Uterus (tissue), 4 donors: ENCODE results near the gene CTIF. TPM values are rescaled to one million over a fixed set of nuclear protein-coding genes. Genes with fewer than 3 reads are reported as not detected.

Experiments used
- DNase-seq, 2 donors: peaks; one replicate each; pipeline ENCODE4 v3.0.0-alpha.2; 2019 to 2020
- H3K27ac ChIP-seq, 2 donors: fragments of 200-600 bp; sonication (generic); 1 replicate in 1 of 2; 2 replicates in 1 of 2; pipeline ENCODE4 v1.5.1; 2016 to 2018
- H3K27me3 ChIP-seq, 2 donors: fragments of 200-600 bp; sonication (generic); one replicate each; pipeline ENCODE4 v1.5.1; 2018 to 2019; ENCODE audit warnings: control low read depth in 1 of 2
- H3K36me3 ChIP-seq, 2 donors: fragments of 200-600 bp; sonication (generic); one replicate each; pipeline ENCODE4 v1.5.1; 2019; ENCODE audit warnings: control low read depth in 1 of 2
- H3K4me1 ChIP-seq, 2 donors: fragments of 200-600 bp; sonication (generic); one replicate each; pipeline ENCODE4 v1.5.1; 2018 to 2019; ENCODE audit warnings: control low read depth in 1 of 2
- H3K4me3 ChIP-seq, 2 donors: fragments of 200-600 bp; sonication (generic); 1 replicate in 1 of 2; 2 replicates in 1 of 2; pipeline ENCODE4 v1.5.1; 2018 to 2019; ENCODE audit warnings: mild to moderate bottlenecking in 1 of 2
- H3K9me3 ChIP-seq, 2 donors: fragments of 200-600 bp; sonication (generic); one replicate each; pipeline ENCODE4 v1.5.1; 2019; ENCODE audit warnings: control low read depth in 1 of 2
- POLR2A ChIP-seq, 2 donors: fragments of 450-650 bp; IDR thresholded peaks; one replicate each; pipeline ENCODE4 v1.6.1; 2016; ENCODE audit warnings: antibody characterized with exemption in 2 of 2, mild to moderate bottlenecking in 1 of 2, moderate library complexity in 1 of 2
- intact Hi-C: fragments of 100-400 bp; cut with DNase I; formaldehyde crosslinking; loops from one replicate; pipeline ENCODE4 v1.15.1; 2023; ENCODE audit warnings: low total_unique reads
- total RNA-seq, 4 donors: library from RNA; depleted of rRNA in 3 of 4; stranded (reverse); fragments of >200 nt in 3 of 4; gene quantifications; one replicate each; pipeline versions ENCODE4 v1.1.0 to v1.2.4, GENCODE V29; 2014 to 2023
- TF ChIP-seq, protein P1 (sequence below), 4 experiments: fragments of 200-600 bp in 2 of 4; fragments of 450-650 bp in 2 of 4; sonication (generic) in 2 of 4; IDR thresholded peaks; one replicate each; pipeline ENCODE4 v1.5.1; 2016 to 2019; ENCODE audit warnings: antibody characterized with exemption in 4 of 4, mild to moderate bottlenecking in 2 of 4, moderate library complexity in 1 of 4
- donor health status: DM: yes; HTN: yes; CAD: no.

Gene CTIF
- total RNA-seq, 4 donors from 2014 or later: 11.3 to 94.3 (median 48.0) TPM

DNA sequence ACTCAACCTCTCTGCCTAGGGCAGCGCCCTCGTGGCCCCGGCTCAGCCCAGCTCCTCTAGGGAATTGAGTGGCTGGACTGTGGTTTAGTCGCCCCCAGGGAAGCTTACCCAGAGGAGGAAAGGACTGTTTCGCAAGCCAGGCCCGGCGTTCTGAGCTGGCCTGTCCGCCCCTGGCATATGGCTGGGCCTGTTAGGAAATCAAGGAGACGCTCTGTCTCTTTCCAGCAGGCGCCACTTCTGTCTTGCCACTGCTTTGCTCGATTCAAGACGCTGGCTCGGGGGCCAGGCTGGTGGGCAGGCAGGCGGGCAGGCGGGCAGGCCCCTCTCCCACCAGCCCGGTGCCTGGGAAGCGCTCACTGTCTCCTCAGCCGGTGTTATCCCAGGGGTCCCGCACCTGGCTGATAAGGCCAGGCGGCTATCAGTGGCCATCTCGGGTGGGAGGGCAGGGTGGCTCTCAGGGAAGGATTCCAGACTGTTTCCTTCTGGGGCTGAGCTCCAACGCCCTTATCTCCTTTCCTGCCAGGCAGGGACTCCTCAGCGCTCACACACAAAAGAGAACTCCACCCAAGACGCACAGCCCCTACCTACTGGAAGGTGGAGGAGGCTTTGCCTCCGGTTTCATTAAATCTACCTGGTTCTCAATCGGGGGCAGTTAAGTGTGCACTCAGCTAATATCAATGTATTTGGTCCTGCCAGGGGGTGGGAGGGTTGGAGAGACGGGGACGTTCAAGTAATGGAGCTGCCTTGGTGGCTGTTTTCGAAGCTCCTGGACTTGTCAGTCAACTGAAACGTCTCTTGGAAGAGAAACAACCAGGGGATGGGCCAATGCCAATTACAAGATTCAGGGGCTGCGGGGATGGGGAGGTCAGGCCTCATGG, 302.8 kb downstream of the CTIF start:
- peak in 1 of 2 donors; percentile 50 for DNase-seq
- TF ChIP-seq POLR2A (IDR thresholded peaks at IDR 0.05): no peak
- TF ChIP-seq, protein P1, sequence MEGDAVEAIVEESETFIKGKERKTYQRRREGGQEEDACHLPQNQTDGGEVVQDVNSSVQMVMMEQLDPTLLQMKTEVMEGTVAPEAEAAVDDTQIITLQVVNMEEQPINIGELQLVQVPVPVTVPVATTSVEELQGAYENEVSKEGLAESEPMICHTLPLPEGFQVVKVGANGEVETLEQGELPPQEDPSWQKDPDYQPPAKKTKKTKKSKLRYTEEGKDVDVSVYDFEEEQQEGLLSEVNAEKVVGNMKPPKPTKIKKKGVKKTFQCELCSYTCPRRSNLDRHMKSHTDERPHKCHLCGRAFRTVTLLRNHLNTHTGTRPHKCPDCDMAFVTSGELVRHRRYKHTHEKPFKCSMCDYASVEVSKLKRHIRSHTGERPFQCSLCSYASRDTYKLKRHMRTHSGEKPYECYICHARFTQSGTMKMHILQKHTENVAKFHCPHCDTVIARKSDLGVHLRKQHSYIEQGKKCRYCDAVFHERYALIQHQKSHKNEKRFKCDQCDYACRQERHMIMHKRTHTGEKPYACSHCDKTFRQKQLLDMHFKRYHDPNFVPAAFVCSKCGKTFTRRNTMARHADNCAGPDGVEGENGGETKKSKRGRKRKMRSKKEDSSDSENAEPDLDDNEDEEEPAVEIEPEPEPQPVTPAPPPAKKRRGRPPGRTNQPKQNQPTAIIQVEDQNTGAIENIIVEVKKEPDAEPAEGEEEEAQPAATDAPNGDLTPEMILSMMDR (IDR thresholded peaks at IDR 0.05): no peak
- Histone ChIP-seq H3K4me1 (no peaks in the 10 kb centered on the region), H3K27ac (peak overlapping the region; percentile 48 to 54), H3K9me3 (no peaks in the 10 kb centered on the region), H3K27me3 (no peaks in the 10 kb centered on the region), H3K4me3 (no peak overlapping the region), H3K36me3 (no peaks in the 10 kb centered on the region)
- intact Hi-C loops: no loop called here

DNA sequence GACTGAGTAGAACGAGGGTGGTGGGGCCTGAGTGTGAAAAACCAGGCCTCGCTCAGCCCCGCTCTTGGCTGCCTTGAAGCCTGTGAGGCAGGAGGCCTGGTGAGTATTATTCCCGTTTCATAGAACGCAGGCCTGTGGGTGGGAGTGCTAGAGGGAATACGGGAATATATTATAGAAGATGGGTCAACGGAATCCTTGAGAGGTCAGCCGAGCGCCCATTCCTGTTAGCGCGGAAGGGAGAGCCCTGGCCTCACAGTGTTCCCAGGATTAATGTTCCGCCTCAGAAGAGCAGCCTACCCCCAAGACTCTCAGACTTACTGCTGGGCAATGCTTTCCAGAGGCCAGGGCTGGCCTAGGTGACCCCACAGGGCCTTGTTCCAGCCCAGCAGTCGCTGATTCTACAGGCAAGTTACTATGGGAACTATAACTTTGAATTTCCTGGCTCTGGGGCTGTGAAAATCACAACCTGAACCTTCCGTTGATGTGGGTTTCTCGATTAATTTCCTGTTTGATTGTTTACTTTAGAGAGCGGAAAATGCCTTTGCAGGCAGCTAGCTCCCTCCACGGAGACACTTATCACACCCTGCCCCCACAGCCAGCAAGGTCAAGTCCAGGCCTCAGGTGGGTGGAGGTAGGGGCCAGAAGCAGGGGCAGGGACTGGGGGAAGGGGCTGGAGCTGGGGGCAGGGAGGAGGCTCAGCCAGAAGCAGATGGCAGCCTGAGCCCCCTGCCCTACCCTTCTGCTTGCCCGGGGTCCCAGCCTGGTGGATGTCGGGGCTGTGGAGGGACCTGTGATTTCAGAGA, 303.6 kb downstream of the CTIF start:
- intact Hi-C loops: no loop called here
- TF ChIP-seq, protein P1 (IDR thresholded peaks at IDR 0.05): no peak
- TF ChIP-seq POLR2A (IDR thresholded peaks at IDR 0.05): no peak
- peak in 1 of 2 donors; percentile 41 for DNase-seq

DNA sequence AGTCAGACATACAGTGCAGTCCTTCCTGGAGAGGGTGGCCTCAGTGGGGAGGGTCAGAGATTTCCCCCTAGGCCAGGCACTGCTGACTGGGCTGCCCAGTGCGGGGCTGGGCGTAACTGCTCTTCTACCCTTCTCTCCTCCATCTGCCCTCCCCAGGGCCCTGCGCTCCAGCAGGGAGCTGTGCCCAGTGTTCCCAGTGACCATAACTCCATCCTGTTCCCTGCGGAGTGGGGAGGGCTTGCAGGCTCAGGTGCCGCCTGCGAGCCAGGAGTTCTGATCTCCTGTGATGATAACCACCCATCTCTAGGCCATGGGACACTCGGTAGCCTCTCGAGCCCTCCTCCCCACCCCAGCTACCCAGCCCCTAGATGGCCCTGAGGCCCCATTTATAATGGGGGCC, 304.3 kb downstream of the CTIF start:
- intact Hi-C loops: no loop called here
- peaks cover 0 to 4% of the 10 kb centered on the region in 2 donors for H3K4me1 ChIP-seq
- no peaks in the 10 kb centered on the region for H3K36me3 ChIP-seq
- no peaks in the 10 kb centered on the region for H3K9me3 ChIP-seq
- peak overlapping the region in 1 of 2 donors; percentile 9 for H3K27ac ChIP-seq
- TF ChIP-seq, protein P1 (IDR thresholded peaks at IDR 0.05): no peak
- TF ChIP-seq POLR2A (IDR thresholded peaks at IDR 0.05): no peak
- no peak overlapping the region for H3K4me3 ChIP-seq
- no peak for DNase-seq
- H3K27me3 ChIP-seq: no peaks in the 10 kb centered on the region

More for the DNA sequence above, 303.6 kb downstream of the CTIF start:
- peak overlapping the region; percentile 48 to 54 for H3K27ac ChIP-seq
- H3K4me1 ChIP-seq: no peaks in the 10 kb centered on the region
- H3K36me3 ChIP-seq: no peaks in the 10 kb centered on the region
- H3K9me3 ChIP-seq: no peaks in the 10 kb centered on the region
- no peak overlapping the region for H3K4me3 ChIP-seq
- H3K27me3 ChIP-seq: no peaks in the 10 kb centered on the region

DNA sequence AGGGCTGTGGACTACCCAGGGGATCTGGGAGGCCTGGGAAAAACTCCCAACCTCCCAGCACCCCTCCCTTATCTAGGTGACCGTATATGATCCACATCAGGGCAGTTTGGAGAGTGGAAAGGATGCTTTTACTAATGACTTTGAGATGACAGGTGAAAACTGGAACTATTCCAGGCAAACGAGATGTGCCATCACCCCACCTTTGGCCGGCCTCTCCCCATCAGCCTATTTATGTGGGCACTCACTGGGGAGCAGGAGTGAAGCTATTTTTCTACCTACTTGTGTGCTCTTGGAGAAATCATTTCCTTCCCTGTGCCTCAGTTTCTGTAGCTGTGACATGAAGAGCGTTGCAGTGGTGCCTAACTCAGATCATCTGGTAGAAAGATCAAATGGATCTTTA, 304.8 kb downstream of the CTIF start:
- TF ChIP-seq, protein P1 (IDR thresholded peaks at IDR 0.05): no peak
- no peak for TF ChIP-seq POLR2A (IDR thresholded peaks at IDR 0.05)
- Histone ChIP-seq H3K36me3 (no peaks in the 10 kb centered on the region), H3K27me3 (no peaks in the 10 kb centered on the region), H3K4me3 (no peak overlapping the region), H3K9me3 (no peaks in the 10 kb centered on the region), H3K4me1 (peaks cover 0 to 8% of the 10 kb centered on the region in 2 donors), H3K27ac (no peak overlapping the region)
- intact Hi-C loops: no loop called here
- no peak for DNase-seq

DNA sequence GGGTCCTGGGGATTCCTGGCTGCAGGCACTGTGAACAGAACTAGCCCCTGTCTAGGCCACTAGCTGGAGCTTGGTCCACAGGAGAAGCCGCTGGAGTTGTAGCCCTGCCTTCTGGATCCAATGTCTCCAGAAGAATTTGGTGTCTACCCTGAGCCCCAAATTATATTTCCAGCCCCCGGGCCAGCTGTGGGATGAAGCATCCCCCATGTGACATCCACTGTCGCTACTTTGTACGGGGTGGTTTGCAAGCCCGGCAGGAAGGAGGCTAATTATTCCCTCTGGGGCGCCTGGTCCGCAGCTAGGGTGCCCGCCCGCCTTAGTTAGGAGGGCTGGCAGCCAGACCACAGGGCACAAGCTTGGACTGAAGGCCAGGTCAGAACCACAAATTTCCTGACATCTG, 305.4 kb downstream of the CTIF start:
- TF ChIP-seq, protein P1 (IDR thresholded peaks at IDR 0.05): no peak
- no peak for TF ChIP-seq POLR2A (IDR thresholded peaks at IDR 0.05)
- H3K9me3 ChIP-seq: no peaks in the 10 kb centered on the region
- H3K27ac ChIP-seq: no peak overlapping the region
- DNase-seq: no peak
- H3K36me3 ChIP-seq: no peaks in the 10 kb centered on the region
- H3K4me1 ChIP-seq: peaks cover 0 to 10% of the 10 kb centered on the region in 2 donors
- no peaks in the 10 kb centered on the region for H3K27me3 ChIP-seq
- intact Hi-C loops: no loop called here
- no peak overlapping the region for H3K4me3 ChIP-seq
